SK-N-SH (cell line): ENCODE measurements around the gene DGLUCY.

Source experiments
- GABPA ChIP-seq: IDR thresholded peaks from 2 replicates; pipeline ENCODE4 v1.4.0; 2012; ENCODE audit warnings: low read depth, mild to moderate bottlenecking
- GATA2 ChIP-seq: sonication (generic); formaldehyde crosslinking; IDR thresholded peaks from 2 replicates; pipeline ENCODE4 v1.5.0; 2020; ENCODE audit warnings: mild to moderate bottlenecking, missing genetic modification reagents
- JUND ChIP-seq: IDR thresholded peaks from 2 replicates; pipeline ENCODE4 v1.4.0; 2012
- POLR2AphosphoS5 ChIP-seq: IDR thresholded peaks from 2 replicates; pipeline ENCODE4 v1.6.1; 2012; ENCODE audit warnings: low read depth, low read length
- RAD21 ChIP-seq: IDR thresholded peaks from 2 replicates; pipeline ENCODE4 v1.6.1; 2012; ENCODE audit warnings: mild to moderate bottlenecking, low read length
- SIN3A ChIP-seq: IDR thresholded peaks from 2 replicates; pipeline ENCODE4 v1.6.1; 2012; ENCODE audit warnings: low read depth, mild to moderate bottlenecking, low read length, moderate library complexity, borderline replicate concordance
- TAF1 ChIP-seq: IDR thresholded peaks from 2 replicates; pipeline ENCODE4 v1.6.1; 2012; ENCODE audit warnings: low read depth, mild to moderate bottlenecking, low read length, moderate library complexity, borderline replicate concordance
- TF ChIP-seq, protein P1 (sequence below): IDR thresholded peaks from 2 replicates; pipeline ENCODE4 v1.6.1; 2012; ENCODE audit warnings: mild to moderate bottlenecking, low read depth, low read length, moderate library complexity
- TF ChIP-seq, protein P2 (sequence below): fragments of 200-600 bp; sonication (generic); IDR thresholded peaks from 2 replicates; pipeline ENCODE4 v1.6.1; 2017; ENCODE audit warnings: antibody characterized with exemption, mild to moderate bottlenecking, moderate library complexity
- TF ChIP-seq, protein P3 (sequence below): IDR thresholded peaks from 2 replicates; pipeline ENCODE4; 2012

DNA sequence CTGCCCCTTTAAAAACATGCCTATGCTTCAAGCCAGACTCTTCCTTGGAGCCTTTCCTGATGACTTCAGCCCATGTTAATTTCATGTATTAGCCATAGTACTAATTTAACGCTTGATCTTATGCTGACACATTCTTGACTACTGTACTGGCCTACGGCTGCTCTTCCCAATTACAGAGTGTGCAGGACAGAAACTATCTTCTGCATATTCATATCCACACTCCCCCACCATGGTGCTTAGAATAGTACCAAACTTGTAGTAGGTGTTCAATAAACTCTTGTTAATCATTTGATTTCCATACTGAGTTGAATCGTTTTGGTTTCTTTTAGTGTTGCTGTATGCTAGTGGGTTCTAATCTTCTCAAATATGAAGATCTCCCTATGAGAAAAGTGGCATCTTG, 21.8 kb upstream of the DGLUCY start:
- TF ChIP-seq RAD21 (no peak), GABPA (no peak), POLR2AphosphoS5 (no peak), JUND (no peak), SIN3A (no peak), GATA2 (CRISPR knock-in tag) (no peak), TAF1 (no peak)
- TF ChIP-seq, protein P1, sequence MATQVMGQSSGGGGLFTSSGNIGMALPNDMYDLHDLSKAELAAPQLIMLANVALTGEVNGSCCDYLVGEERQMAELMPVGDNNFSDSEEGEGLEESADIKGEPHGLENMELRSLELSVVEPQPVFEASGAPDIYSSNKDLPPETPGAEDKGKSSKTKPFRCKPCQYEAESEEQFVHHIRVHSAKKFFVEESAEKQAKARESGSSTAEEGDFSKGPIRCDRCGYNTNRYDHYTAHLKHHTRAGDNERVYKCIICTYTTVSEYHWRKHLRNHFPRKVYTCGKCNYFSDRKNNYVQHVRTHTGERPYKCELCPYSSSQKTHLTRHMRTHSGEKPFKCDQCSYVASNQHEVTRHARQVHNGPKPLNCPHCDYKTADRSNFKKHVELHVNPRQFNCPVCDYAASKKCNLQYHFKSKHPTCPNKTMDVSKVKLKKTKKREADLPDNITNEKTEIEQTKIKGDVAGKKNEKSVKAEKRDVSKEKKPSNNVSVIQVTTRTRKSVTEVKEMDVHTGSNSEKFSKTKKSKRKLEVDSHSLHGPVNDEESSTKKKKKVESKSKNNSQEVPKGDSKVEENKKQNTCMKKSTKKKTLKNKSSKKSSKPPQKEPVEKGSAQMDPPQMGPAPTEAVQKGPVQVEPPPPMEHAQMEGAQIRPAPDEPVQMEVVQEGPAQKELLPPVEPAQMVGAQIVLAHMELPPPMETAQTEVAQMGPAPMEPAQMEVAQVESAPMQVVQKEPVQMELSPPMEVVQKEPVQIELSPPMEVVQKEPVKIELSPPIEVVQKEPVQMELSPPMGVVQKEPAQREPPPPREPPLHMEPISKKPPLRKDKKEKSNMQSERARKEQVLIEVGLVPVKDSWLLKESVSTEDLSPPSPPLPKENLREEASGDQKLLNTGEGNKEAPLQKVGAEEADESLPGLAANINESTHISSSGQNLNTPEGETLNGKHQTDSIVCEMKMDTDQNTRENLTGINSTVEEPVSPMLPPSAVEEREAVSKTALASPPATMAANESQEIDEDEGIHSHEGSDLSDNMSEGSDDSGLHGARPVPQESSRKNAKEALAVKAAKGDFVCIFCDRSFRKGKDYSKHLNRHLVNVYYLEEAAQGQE: no peak
- TF ChIP-seq, protein P2, sequence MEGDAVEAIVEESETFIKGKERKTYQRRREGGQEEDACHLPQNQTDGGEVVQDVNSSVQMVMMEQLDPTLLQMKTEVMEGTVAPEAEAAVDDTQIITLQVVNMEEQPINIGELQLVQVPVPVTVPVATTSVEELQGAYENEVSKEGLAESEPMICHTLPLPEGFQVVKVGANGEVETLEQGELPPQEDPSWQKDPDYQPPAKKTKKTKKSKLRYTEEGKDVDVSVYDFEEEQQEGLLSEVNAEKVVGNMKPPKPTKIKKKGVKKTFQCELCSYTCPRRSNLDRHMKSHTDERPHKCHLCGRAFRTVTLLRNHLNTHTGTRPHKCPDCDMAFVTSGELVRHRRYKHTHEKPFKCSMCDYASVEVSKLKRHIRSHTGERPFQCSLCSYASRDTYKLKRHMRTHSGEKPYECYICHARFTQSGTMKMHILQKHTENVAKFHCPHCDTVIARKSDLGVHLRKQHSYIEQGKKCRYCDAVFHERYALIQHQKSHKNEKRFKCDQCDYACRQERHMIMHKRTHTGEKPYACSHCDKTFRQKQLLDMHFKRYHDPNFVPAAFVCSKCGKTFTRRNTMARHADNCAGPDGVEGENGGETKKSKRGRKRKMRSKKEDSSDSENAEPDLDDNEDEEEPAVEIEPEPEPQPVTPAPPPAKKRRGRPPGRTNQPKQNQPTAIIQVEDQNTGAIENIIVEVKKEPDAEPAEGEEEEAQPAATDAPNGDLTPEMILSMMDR: no peak
- TF ChIP-seq, protein P3, sequence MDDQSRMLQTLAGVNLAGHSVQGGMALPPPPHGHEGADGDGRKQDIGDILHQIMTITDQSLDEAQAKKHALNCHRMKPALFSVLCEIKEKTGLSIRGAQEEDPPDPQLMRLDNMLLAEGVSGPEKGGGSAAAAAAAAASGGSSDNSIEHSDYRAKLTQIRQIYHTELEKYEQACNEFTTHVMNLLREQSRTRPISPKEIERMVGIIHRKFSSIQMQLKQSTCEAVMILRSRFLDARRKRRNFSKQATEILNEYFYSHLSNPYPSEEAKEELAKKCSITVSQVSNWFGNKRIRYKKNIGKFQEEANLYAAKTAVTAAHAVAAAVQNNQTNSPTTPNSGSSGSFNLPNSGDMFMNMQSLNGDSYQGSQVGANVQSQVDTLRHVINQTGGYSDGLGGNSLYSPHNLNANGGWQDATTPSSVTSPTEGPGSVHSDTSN: no peak
